Measurements from ENCODE around the gene LGALS3. TPM values are rescaled to one million over a fixed set of nuclear protein-coding genes. Genes with fewer than 3 reads are reported as not detected.

LGALS3 gene
- total RNA-seq, 1 experiment from 2014 or later = 317 TPM

DNA sequence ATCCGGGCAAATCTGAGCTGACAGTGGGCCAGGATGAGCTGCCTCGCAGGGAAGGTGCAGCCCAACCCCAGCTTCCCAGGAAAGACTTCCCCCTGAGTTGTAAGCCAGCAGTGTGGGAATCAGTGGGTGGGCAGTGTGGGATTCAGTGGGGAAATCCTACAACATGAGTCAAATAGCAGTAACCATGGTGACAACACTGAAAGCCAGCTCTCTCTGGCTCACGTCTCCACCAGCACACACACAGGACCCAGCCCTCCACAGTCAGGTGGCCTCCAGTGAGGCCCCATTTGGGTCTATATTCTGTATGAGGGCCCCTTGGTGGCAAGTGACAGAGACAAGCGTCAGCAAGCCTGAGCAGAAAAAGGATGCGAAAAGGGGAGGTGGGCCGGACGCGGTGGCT, 6.0 kb upstream of the LGALS3 start:
- Histone ChIP-seq H2AFZ (ENCODE audit: low read length) (peak overlapping the region; percentile 48), H3K4me2 (ENCODE audit: low read length) (peak overlapping the region; percentile 62), H3K9me3 (ENCODE audit: low read length) (no peaks in the 10 kb centered on the region), H3K36me3 (ENCODE audit: low read depth, low read length) (no peaks in the 10 kb centered on the region), H3K9me2 (replicated peaks; ENCODE audit: low read length) (no peaks in the 10 kb centered on the region), H4K20me1 (ENCODE audit: low read length) (no peaks in the 10 kb centered on the region), H3F3A (ENCODE audit: low read length, unreplicated experiment) (peaks cover 8% of the 10 kb centered on the region), H3K27ac (ENCODE audit: low read length) (peak overlapping the region; percentile 81), H3K79me2 (ENCODE audit: low read length) (no peaks in the 10 kb centered on the region), H3K27me3 (ENCODE audit: low read length) (no peaks in the 10 kb centered on the region), H3K4me1 (ENCODE audit: insufficient read depth, low read length) (peaks cover 53% of the 10 kb centered on the region), H3K4me3 (ENCODE audit: low read length) (peak overlapping the region; percentile 3; the same call in 1 of the 2 replicates), H3K9ac (ENCODE audit: low read length) (peak overlapping the region; percentile 64)
- ChIA-PET POLR2A (ENCODE audit: unreplicated experiment) (no interaction called here), CTCF (interaction anchor here (0.6 kb wide), 1 partner anchor 141 kb away, joined by 5 read pairs; no protein-coding TSS in a partner anchor)
- ATAC-seq (peak; percentile 5), DNase-seq (peak; percentile 76)
- TF ChIP-seq, protein P1, sequence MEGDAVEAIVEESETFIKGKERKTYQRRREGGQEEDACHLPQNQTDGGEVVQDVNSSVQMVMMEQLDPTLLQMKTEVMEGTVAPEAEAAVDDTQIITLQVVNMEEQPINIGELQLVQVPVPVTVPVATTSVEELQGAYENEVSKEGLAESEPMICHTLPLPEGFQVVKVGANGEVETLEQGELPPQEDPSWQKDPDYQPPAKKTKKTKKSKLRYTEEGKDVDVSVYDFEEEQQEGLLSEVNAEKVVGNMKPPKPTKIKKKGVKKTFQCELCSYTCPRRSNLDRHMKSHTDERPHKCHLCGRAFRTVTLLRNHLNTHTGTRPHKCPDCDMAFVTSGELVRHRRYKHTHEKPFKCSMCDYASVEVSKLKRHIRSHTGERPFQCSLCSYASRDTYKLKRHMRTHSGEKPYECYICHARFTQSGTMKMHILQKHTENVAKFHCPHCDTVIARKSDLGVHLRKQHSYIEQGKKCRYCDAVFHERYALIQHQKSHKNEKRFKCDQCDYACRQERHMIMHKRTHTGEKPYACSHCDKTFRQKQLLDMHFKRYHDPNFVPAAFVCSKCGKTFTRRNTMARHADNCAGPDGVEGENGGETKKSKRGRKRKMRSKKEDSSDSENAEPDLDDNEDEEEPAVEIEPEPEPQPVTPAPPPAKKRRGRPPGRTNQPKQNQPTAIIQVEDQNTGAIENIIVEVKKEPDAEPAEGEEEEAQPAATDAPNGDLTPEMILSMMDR (conservative IDR thresholded peaks at IDR 0.05; ENCODE audit: low read depth, low read length) = no peak
- TF ChIP-seq EZH2phosphoT487 (IDR thresholded peaks at IDR 0.05; ENCODE audit: borderline replicate concordance, low read length) = no peak
- TF ChIP-seq EZH2 (IDR thresholded peaks at IDR 0.05; ENCODE audit: low read length, unreplicated experiment) = no peak
- intact Hi-C loops (cut with micrococcal nuclease) = no loop called here
- no TSS peak for BruUV-seq (replicated peaks)

GRCh38 chr14:55123852-55124639, 5.0 kb upstream of the LGALS3 start:
- no peaks in the 10 kb centered on the region for H3K36me3 ChIP-seq (ENCODE audit: low read depth, low read length)
- no peak for ATAC-seq
- BruUV-seq (replicated peaks) = no TSS peak
- TF ChIP-seq, protein P1 (conservative IDR thresholded peaks at IDR 0.05; ENCODE audit: low read depth, low read length) = no peak
- no peak for TF ChIP-seq EZH2phosphoT487 (IDR thresholded peaks at IDR 0.05; ENCODE audit: borderline replicate concordance, low read length)
- TF ChIP-seq EZH2 (IDR thresholded peaks at IDR 0.05; ENCODE audit: low read length, unreplicated experiment) = no peak
- CTCF ChIA-PET = interaction anchor here (0.6 kb wide), 1 partner anchor 37 kb away, joined by 4 read pairs; no protein-coding TSS in a partner anchor
- DNase-seq = no peak
- H3F3A ChIP-seq (ENCODE audit: low read length, unreplicated experiment) = peaks cover 10% of the 10 kb centered on the region
- H3K27me3 ChIP-seq (ENCODE audit: low read length) = no peaks in the 10 kb centered on the region
- POLR2A ChIA-PET (ENCODE audit: unreplicated experiment) = no interaction called here
- peaks cover 61% of the 10 kb centered on the region for H3K4me1 ChIP-seq (ENCODE audit: insufficient read depth, low read length)
- H4K20me1 ChIP-seq (ENCODE audit: low read length) = no peaks in the 10 kb centered on the region
- intact Hi-C loops (cut with micrococcal nuclease) = no loop called here
- H3K9me2 ChIP-seq (replicated peaks; ENCODE audit: low read length) = no peaks in the 10 kb centered on the region
- H3K27ac ChIP-seq (ENCODE audit: low read length) = peak overlapping the region; percentile 81; the same call in 1 of the 2 replicates
- H3K4me3 ChIP-seq (ENCODE audit: low read length) = no peak overlapping the region
- no peak overlapping the region for H3K4me2 ChIP-seq (ENCODE audit: low read length)
- no peak overlapping the region for H2AFZ ChIP-seq (ENCODE audit: low read length)
- no peaks in the 10 kb centered on the region for H3K79me2 ChIP-seq (ENCODE audit: low read length)
- no peaks in the 10 kb centered on the region for H3K9me3 ChIP-seq (ENCODE audit: low read length)
- no peak overlapping the region; the same call in 1 of the 2 replicates for H3K9ac ChIP-seq (ENCODE audit: low read length)

Data from PC-3 (cell line).